ENCODE measurements around the gene MLF2. TPM values are rescaled to one million over a fixed set of nuclear protein-coding genes. Genes with fewer than 3 reads are reported as not detected.

Gene MLF2
- total and polyA plus RNA-seq, 2 of the 13 experiments (the other 11 are each of a cell fraction or from before 2014, with no cell fraction given) = 88.1 to 167 TPM

- TF ChIP-seq ZBTB2 (CRISPR knock-in tag; IDR thresholded peaks at IDR 0.05; ENCODE audit: low read depth) (0 out of 2 replicates have a peak, but pooled peaks have one; percentile 22), YEATS4 (CRISPR knock-in tag; IDR thresholded peaks at IDR 0.05; ENCODE audit: borderline replicate concordance) (no peak), ETV5 (CRISPR knock-in tag; IDR thresholded peaks at IDR 0.05; ENCODE audit: borderline replicate concordance) (no peak), ZBTB40 (IDR thresholded peaks at IDR 0.05) (no peak), ZBTB40 (CRISPR knock-in tag; IDR thresholded peaks at IDR 0.05) (no peak), ZNF652 (CRISPR knock-in tag; IDR thresholded peaks at IDR 0.05; ENCODE audit: borderline replicate concordance, low read depth) (peak; percentile 95), ZNF292 (CRISPR knock-in tag; IDR thresholded peaks at IDR 0.05; ENCODE audit: borderline replicate concordance, low read depth) (no peak), GRHL1 (CRISPR knock-in tag; conservative IDR thresholded peaks at IDR 0.05) (no peak), RBFOX2 (IDR thresholded peaks at IDR 0.05; ENCODE audit: low read depth, low read length) (no peak), HOMEZ (CRISPR knock-in tag; IDR thresholded peaks at IDR 0.05; ENCODE audit: low read depth) (no peak), PAF1 (CRISPR knock-in tag; IDR thresholded peaks at IDR 0.05) (no peak), ZFP91 (CRISPR knock-in tag; IDR thresholded peaks at IDR 0.05; ENCODE audit: borderline replicate concordance) (no peak)
These were observed 52.3 kb downstream of the MLF2 start, which contains the start of gene PIANP (continued) for GRCh38 chr12:6700646-6701051.
